OCI-LY3 (cell line): ENCODE data around the gene PPP3R1.

Source experiments
- H2AFZ ChIP-seq: fragments of 200-600, 300-600 bp; shearing (Covaris generic); 2 replicates; pipeline ENCODE4 v1.6.0; 2014; ENCODE audit warnings: antibody characterized with exemption, low read depth, low read length
- H3K27ac ChIP-seq: fragments of 200-600, 300-600 bp; sonication (generic); 2 replicates; pipeline ENCODE4 v1.5.1; 2014; ENCODE audit warnings: mild to moderate bottlenecking, low read length, moderate library complexity, mixed read lengths
- H3K27me3 ChIP-seq: fragments of 200-600, 300-600 bp; sonication (generic); 2 replicates; pipeline ENCODE4 v1.6.1; 2014; ENCODE audit warnings: low read depth, low read length, mixed read lengths
- H3K36me3 ChIP-seq: fragments of 200-600, 300-600 bp; sonication (generic); replicated peaks from 2 replicates; pipeline ENCODE3; 2014; ENCODE audit warnings: low read depth, low read length, mixed read lengths
- H3K4me1 ChIP-seq: fragments of 300-600, 200-600 bp; sonication (generic); 2 replicates; pipeline ENCODE4 v1.6.1; 2014; ENCODE audit warnings: low read length, mixed read lengths
- H3K4me2 ChIP-seq: fragments of 200-600, 300-600 bp; sonication (generic); 2 replicates; pipeline ENCODE4 v1.6.1; 2014; ENCODE audit warnings: low read length, mixed read lengths
- H3K4me3 ChIP-seq: fragments of 300-600, 200-600 bp; sonication (generic); 2 replicates; pipeline ENCODE4 v1.5.1; 2014; ENCODE audit warnings: antibody characterized with exemption, mild to moderate bottlenecking, low read length, moderate library complexity
- H3K79me2 ChIP-seq: fragments of 300-600, 200-600 bp; shearing (Covaris generic); 2 replicates; pipeline ENCODE4 v1.6.1; 2014; ENCODE audit warnings: mild to moderate bottlenecking, low read length, mixed read lengths
- H3K9ac ChIP-seq: fragments of 300-600, 200-600 bp; shearing (Covaris generic); 2 replicates; pipeline ENCODE4 v1.6.0; 2014; ENCODE audit warnings: mild to moderate bottlenecking, low read length, moderate library complexity
- H3K9me3 ChIP-seq: fragments of 200-600, 300-600 bp; shearing (Covaris generic); 2 replicates; pipeline ENCODE4 v1.6.1; 2014; ENCODE audit warnings: low read length, mixed read lengths; ENCODE audit not compliant: insufficient read depth
- H4K20me1 ChIP-seq: fragments of 200-600, 300-600 bp; sonication (generic); 2 replicates; pipeline ENCODE4 v1.6.1; 2016; ENCODE audit warnings: low read length, mixed read lengths; ENCODE audit not compliant: insufficient read depth
- EZH2phosphoT487 ChIP-seq: fragments of 200-600 bp; shearing (Covaris generic); IDR thresholded peaks from 2 replicates; pipeline ENCODE4 v1.6.1; 2018; ENCODE audit warnings: antibody characterized with exemption, mixed run types, low read depth
- TF ChIP-seq, protein P1 (sequence below): fragments of 200-600, 300-600 bp; sonication (generic); IDR thresholded peaks from 2 replicates; pipeline ENCODE4 v1.5.1; 2014; ENCODE audit warnings: antibody characterized with exemption, low read length, low read depth

PPP3R1 gene

DNA sequence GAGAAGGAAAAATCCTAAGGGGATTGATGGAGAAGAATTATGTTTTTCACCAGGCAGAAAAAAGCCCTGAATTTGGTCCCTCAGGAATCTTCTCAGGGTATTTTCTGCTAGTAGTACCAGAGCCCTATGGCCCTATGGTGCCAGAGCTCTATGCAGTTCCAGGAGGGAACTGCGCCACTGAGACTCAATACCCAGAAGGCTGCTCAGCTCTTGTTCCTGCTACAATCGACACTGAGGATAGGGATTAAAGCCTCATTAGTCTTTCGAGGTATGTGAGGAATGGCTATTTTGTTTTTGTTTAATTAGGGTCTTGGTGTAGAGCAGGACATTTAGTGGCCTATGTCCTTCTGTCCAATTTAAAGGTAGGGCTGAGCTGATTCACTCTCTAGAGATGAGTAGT, 21.7 kb upstream of the PPP3R1 start:
- Histone ChIP-seq H3K27ac (no peak overlapping the region), H3K4me1 (peaks cover 9% of the 10 kb centered on the region), H3K4me3 (no peak overlapping the region), H3K27me3 (peaks cover 13% of the 10 kb centered on the region; the same call in 1 of the 2 replicates), H3K9ac (no peak overlapping the region), H3K36me3 (no peaks in the 10 kb centered on the region), H3K79me2 (no peaks in the 10 kb centered on the region), H2AFZ (no peak overlapping the region), H4K20me1 (no peaks in the 10 kb centered on the region), H3K4me2 (no peak overlapping the region), H3K9me3 (no peaks in the 10 kb centered on the region)
- no peak for TF ChIP-seq EZH2phosphoT487
- TF ChIP-seq, protein P1, sequence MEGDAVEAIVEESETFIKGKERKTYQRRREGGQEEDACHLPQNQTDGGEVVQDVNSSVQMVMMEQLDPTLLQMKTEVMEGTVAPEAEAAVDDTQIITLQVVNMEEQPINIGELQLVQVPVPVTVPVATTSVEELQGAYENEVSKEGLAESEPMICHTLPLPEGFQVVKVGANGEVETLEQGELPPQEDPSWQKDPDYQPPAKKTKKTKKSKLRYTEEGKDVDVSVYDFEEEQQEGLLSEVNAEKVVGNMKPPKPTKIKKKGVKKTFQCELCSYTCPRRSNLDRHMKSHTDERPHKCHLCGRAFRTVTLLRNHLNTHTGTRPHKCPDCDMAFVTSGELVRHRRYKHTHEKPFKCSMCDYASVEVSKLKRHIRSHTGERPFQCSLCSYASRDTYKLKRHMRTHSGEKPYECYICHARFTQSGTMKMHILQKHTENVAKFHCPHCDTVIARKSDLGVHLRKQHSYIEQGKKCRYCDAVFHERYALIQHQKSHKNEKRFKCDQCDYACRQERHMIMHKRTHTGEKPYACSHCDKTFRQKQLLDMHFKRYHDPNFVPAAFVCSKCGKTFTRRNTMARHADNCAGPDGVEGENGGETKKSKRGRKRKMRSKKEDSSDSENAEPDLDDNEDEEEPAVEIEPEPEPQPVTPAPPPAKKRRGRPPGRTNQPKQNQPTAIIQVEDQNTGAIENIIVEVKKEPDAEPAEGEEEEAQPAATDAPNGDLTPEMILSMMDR: no peak

DNA sequence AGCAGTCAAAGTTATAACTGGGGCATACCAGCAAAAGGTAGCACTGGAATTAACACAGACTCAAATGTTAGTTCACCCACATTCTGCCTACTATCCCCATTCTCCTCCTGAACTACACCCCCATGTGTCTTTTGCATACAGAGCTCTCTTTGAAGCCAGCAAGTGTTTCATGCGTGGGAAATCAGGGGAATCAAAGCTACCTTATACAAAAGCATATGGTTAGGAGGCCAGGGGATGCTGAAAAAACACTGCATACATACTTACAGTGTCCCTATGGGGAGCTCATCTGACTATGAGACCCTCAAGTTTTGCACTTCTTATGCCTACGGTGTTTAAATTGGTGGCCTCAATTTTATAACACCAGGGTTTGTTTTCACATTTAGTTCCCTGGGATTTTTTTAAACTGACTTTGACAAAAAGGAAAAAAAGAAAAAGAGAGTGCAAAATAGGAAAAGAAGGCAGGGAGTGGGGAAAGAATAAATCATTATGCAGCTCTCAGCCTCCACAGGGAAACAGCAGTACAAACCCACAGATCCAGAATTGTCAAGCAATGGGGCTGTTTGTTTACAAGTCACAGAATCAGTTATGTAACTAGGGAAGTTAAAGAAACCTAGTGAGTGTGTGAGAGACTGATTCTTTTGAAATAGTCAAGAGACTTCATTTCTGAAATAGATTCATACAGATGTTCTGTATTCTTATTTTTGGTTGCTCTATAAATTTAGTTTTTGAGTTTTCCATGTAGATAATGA, 20.1 kb upstream of the PPP3R1 start:
- Histone ChIP-seq H3K27me3 (peaks cover 13% of the 10 kb centered on the region; the same call in 1 of the 2 replicates), H3K4me1 (peaks cover 9% of the 10 kb centered on the region), H3K9ac (no peak overlapping the region), H2AFZ (no peak overlapping the region), H3K27ac (no peak overlapping the region), H3K79me2 (no peaks in the 10 kb centered on the region), H3K4me3 (no peak overlapping the region), H3K4me2 (no peak overlapping the region), H4K20me1 (no peaks in the 10 kb centered on the region), H3K36me3 (no peaks in the 10 kb centered on the region), H3K9me3 (no peaks in the 10 kb centered on the region)
- no peak for TF ChIP-seq EZH2phosphoT487
- TF ChIP-seq, protein P1: no peak

DNA sequence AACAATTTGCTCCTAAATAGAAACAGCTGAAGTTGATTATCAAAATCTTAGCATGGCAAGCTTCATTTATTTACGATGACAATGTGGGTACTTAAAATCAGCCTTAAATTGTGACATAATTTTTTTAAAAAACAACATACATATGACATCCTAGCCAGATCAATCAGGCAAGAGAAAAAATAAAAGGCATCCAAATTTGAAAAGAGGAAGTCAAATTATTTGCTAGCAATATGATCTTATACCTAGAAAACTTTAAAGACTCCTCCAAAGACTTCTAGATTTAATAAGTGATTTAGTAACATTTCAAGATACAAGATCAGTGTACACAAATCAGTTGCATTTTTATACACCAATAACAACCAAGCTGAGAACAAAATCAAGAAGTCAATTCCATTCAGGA, 14.3 kb upstream of the PPP3R1 start:
- Histone ChIP-seq H3K27me3 (no peaks in the 10 kb centered on the region), H3K9me3 (no peaks in the 10 kb centered on the region), H3K4me3 (no peak overlapping the region), H3K79me2 (no peaks in the 10 kb centered on the region), H4K20me1 (no peaks in the 10 kb centered on the region), H3K9ac (no peak overlapping the region), H3K4me2 (no peak overlapping the region), H3K36me3 (no peaks in the 10 kb centered on the region), H2AFZ (no peak overlapping the region), H3K4me1 (no peaks in the 10 kb centered on the region), H3K27ac (no peak overlapping the region)
- TF ChIP-seq, protein P1: no peak
- TF ChIP-seq EZH2phosphoT487: no peak

DNA sequence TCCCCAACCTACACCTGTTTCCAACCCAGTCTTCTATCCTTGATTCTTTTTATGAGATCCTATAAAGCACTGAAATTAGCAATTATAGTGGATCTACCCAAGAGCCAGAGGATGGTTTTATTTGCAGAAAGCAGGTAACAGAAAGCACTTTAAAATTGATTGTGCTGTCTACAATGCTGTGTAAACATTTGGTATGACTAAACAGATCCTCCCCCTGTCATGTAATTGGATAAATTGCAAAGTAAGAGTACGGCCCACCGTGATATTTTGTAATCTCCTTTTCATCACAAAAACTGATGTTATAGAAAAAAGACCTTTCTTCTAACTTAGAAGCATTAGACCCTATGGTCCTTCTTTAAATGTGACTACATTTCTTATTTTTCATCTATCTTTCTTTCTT, 11.3 kb upstream of the PPP3R1 start:
- TF ChIP-seq, protein P1: no peak
- TF ChIP-seq EZH2phosphoT487: no peak

More for the DNA sequence above, 11.3 kb upstream of the PPP3R1 start:
- no peak overlapping the region for H3K27ac ChIP-seq
- H3K4me1 ChIP-seq: no peaks in the 10 kb centered on the region
- H3K4me3 ChIP-seq: no peak overlapping the region
- H3K4me2 ChIP-seq: no peak overlapping the region
- no peak overlapping the region for H2AFZ ChIP-seq
- H3K9me3 ChIP-seq: no peaks in the 10 kb centered on the region
- H3K27me3 ChIP-seq: no peaks in the 10 kb centered on the region; the same call in 1 of the 2 replicates
- H3K9ac ChIP-seq: no peak overlapping the region
- no peaks in the 10 kb centered on the region for H3K36me3 ChIP-seq
- no peaks in the 10 kb centered on the region for H4K20me1 ChIP-seq
- no peaks in the 10 kb centered on the region for H3K79me2 ChIP-seq
